Mesenchymal stem cell (in vitro differentiated cells and primary cell): ENCODE data around the gene USP35.

ENCODE experiments used
- DNase-seq: peaks from one replicate; pipeline ENCODE4 v3.0.0-alpha.2; 2013
- H2AFZ ChIP-seq: one replicate; pipeline ENCODE4 v1.6.1; 2013; ENCODE audit warnings: low read depth, mild to moderate bottlenecking, control low read depth, inconsistent platforms, low read length, moderate library complexity
- H2AK5ac ChIP-seq: 2 replicates; pipeline ENCODE4 v1.6.1; 2013; ENCODE audit warnings: low read length, moderate library complexity, mild to moderate bottlenecking, inconsistent platforms; ENCODE audit not compliant: severe bottlenecking
- H2BK120ac ChIP-seq: one replicate; pipeline ENCODE4 v1.6.1; 2013; ENCODE audit warnings: low read depth, mild to moderate bottlenecking, inconsistent platforms, low read length, moderate library complexity
- H2BK12ac ChIP-seq, 2 experiments: one replicate each; pipeline ENCODE4 v1.6.1; 2013; ENCODE audit warnings: inconsistent platforms in 2 of 2, low read length in 2 of 2, mild to moderate bottlenecking in 2 of 2, moderate library complexity in 2 of 2, control low read depth in 1 of 2
- H2BK15ac ChIP-seq: one replicate; pipeline ENCODE4 v1.6.1; 2013; ENCODE audit warnings: mild to moderate bottlenecking, low read depth, inconsistent platforms; ENCODE audit not compliant: poor library complexity, severe bottlenecking
- H2BK5ac ChIP-seq: 2 replicates; pipeline ENCODE4 v1.6.1; 2013; ENCODE audit warnings: low read depth, mild to moderate bottlenecking, low read length, control low read depth, inconsistent platforms; ENCODE audit not compliant: poor library complexity, severe bottlenecking
- H3K14ac ChIP-seq, 2 experiments: one replicate each; pipeline ENCODE4 v1.6.1; 2013; ENCODE audit warnings: inconsistent platforms in 2 of 2, low read length in 2 of 2, control low read depth in 1 of 2, mild to moderate bottlenecking in 1 of 2, moderate library complexity in 1 of 2
- H3K18ac ChIP-seq, 2 experiments: one replicate each; pipeline ENCODE4 v1.6.1; 2013; ENCODE audit warnings: inconsistent platforms in 2 of 2, low read length in 2 of 2, control low read depth in 1 of 2, low read depth in 1 of 2, mild to moderate bottlenecking in 1 of 2
- H3K23ac ChIP-seq, 2 experiments: one replicate each; pipeline ENCODE4 v1.6.1; 2013; ENCODE audit warnings: inconsistent platforms in 2 of 2, low read length in 2 of 2, mild to moderate bottlenecking in 2 of 2, moderate library complexity in 2 of 2, control low read depth in 1 of 2
- H3K27ac ChIP-seq: 2 replicates; pipeline ENCODE4 v1.5.1; 2013; ENCODE audit warnings: mild to moderate bottlenecking, moderate library complexity, low read length, control low read depth, inconsistent platforms; ENCODE audit not compliant: poor library complexity, severe bottlenecking
- H3K27me3 ChIP-seq, 2 experiments: 2 replicates each; pipeline versions ENCODE4 v1.6.1 to v1.7.0; 2013; ENCODE audit warnings: low read length in 2 of 2, mild to moderate bottlenecking in 2 of 2, moderate library complexity in 2 of 2, control low read depth in 1 of 2, inconsistent platforms in 1 of 2; ENCODE audit not compliant: control insufficient read depth in 1 of 2, insufficient read depth in 1 of 2
- H3K36me3 ChIP-seq, 2 experiments: 2 replicates each; pipeline versions ENCODE4 v1.6.1 to v1.7.0; 2013; ENCODE audit warnings: low read length in 2 of 2, control low read depth in 1 of 2, inconsistent platforms in 1 of 2, low read depth in 1 of 2, mild to moderate bottlenecking in 1 of 2; ENCODE audit not compliant: insufficient read depth in 2 of 2, control insufficient read depth in 1 of 2
- H3K4ac ChIP-seq, 2 experiments: one replicate each; pipeline ENCODE4 v1.6.1; 2013; ENCODE audit warnings: inconsistent platforms in 2 of 2, low read length in 2 of 2, mild to moderate bottlenecking in 2 of 2, moderate library complexity in 2 of 2, control low read depth in 1 of 2, low read depth in 1 of 2
- H3K4me1 ChIP-seq: 2 replicates; pipeline ENCODE4 v1.6.1; 2013; ENCODE audit warnings: low read depth, low read length, control low read depth; ENCODE audit not compliant: control insufficient read depth, insufficient read depth
- H3K4me2 ChIP-seq: 2 replicates; pipeline ENCODE4 v1.6.1; 2013; ENCODE audit warnings: low read length, mild to moderate bottlenecking, inconsistent platforms; ENCODE audit not compliant: poor library complexity, severe bottlenecking
- H3K4me3 ChIP-seq, 2 experiments: 2 replicates each; pipeline versions ENCODE4 v1.5.1 to v1.7.0; 2013; ENCODE audit warnings: low read length in 2 of 2, mild to moderate bottlenecking in 2 of 2, control low read depth in 1 of 2, low read depth in 1 of 2; ENCODE audit not compliant: insufficient read depth in 1 of 2
- H3K79me1 ChIP-seq: replicated peaks from 2 replicates; pipeline ENCODE4 v1.6.1; 2013; ENCODE audit warnings: mild to moderate bottlenecking, control low read depth, low read length, inconsistent platforms; ENCODE audit not compliant: poor library complexity, severe bottlenecking
- H3K9ac ChIP-seq: 2 replicates; pipeline ENCODE4 v1.7.0; 2013; ENCODE audit warnings: mild to moderate bottlenecking, low read length, moderate library complexity
- H3K9me3 ChIP-seq: 2 replicates; pipeline ENCODE4 v1.7.0; 2013; ENCODE audit warnings: mild to moderate bottlenecking, low read length; ENCODE audit not compliant: control insufficient read depth
- H4K8ac ChIP-seq: one replicate; pipeline ENCODE4 v1.6.1; 2013; ENCODE audit warnings: inconsistent platforms, mild to moderate bottlenecking, low read length, moderate library complexity
- H4K91ac ChIP-seq: one replicate; pipeline ENCODE4 v1.6.1; 2013; ENCODE audit warnings: mild to moderate bottlenecking, low read length, inconsistent platforms
- WGBS: methylation state at CpG from one replicate; pipeline ENCODE4 v1.1.7; 2013; ENCODE audit warnings: mixed read lengths; 5-methylcytosine and 5-hydroxymethylcytosine counted together

Gene USP35

GRCh38 chr11:78145511-78146025 is 43.2 kb upstream of the USP35 start:
- H3K27ac ChIP-seq: no peak overlapping the region
- no peaks in the 10 kb centered on the region for H3K9me3 ChIP-seq
- no peak overlapping the region for H3K4me2 ChIP-seq
- no peak overlapping the region for H4K91ac ChIP-seq
- H3K4me3 ChIP-seq: no peak overlapping the region
- no peaks in the 10 kb centered on the region for H3K27me3 ChIP-seq
- no peak overlapping the region for H3K14ac ChIP-seq
- no peak overlapping the region for H3K4ac ChIP-seq
- no peak overlapping the region for H2BK12ac ChIP-seq
- H3K23ac ChIP-seq: no peak overlapping the region
- peaks cover 0 to 4% of the 10 kb centered on the region in 2 experiments for H3K36me3 ChIP-seq
- H2BK120ac ChIP-seq: no peak overlapping the region
- no peak overlapping the region for H2AK5ac ChIP-seq
- H2AFZ ChIP-seq: no peak overlapping the region
- peaks cover 3% of the 10 kb centered on the region for H3K79me1 ChIP-seq
- no peak for DNase-seq
- no peak overlapping the region for H4K8ac ChIP-seq
- no peaks in the 10 kb centered on the region for H3K4me1 ChIP-seq
- H3K18ac ChIP-seq: no peak overlapping the region
- no peak overlapping the region for H2BK5ac ChIP-seq
- no peak overlapping the region for H3K9ac ChIP-seq
- no peak overlapping the region for H2BK15ac ChIP-seq
- WGBS: 93% methylated on average over 1 of the region's 1 CpG

GRCh38 chr11:78147807-78148206 is 40.9 kb upstream of the USP35 start:
- Histone ChIP-seq H3K23ac (no peak overlapping the region), H3K18ac (no peak overlapping the region), H3K36me3 (peaks cover 0 to 8% of the 10 kb centered on the region in 2 experiments), H2BK120ac (no peak overlapping the region), H3K27ac (no peak overlapping the region), H3K4me3 (no peak overlapping the region), H4K91ac (no peak overlapping the region), H3K4ac (no peak overlapping the region), H3K27me3 (no peaks in the 10 kb centered on the region), H2AFZ (no peak overlapping the region), H2BK5ac (no peak overlapping the region), H3K4me1 (no peaks in the 10 kb centered on the region), H4K8ac (no peak overlapping the region), H2AK5ac (no peak overlapping the region), H3K9ac (no peak overlapping the region), H3K79me1 (no peaks in the 10 kb centered on the region), H3K14ac (no peak overlapping the region), H3K4me2 (no peak overlapping the region), H2BK12ac (no peak overlapping the region), H2BK15ac (no peak overlapping the region), H3K9me3 (no peaks in the 10 kb centered on the region)
- WGBS: 78% methylated on average over 2 of the region's 2 CpGs
- DNase-seq: no peak

GRCh38 chr11:78149646-78150045 is 39.1 kb upstream of the USP35 start:
- Histone ChIP-seq H3K9me3 (no peaks in the 10 kb centered on the region), H2BK12ac (no peak overlapping the region), H3K4me3 (no peak overlapping the region), H3K14ac (no peak overlapping the region), H2BK120ac (no peak overlapping the region), H3K79me1 (no peaks in the 10 kb centered on the region), H3K23ac (no peak overlapping the region), H2BK5ac (no peak overlapping the region), H3K27ac (no peak overlapping the region), H3K18ac (no peak overlapping the region), H3K27me3 (no peaks in the 10 kb centered on the region), H2AFZ (no peak overlapping the region), H3K9ac (peak overlapping the region; percentile 35), H3K4me2 (no peak overlapping the region), H3K4ac (no peak overlapping the region), H3K36me3 (peaks cover 0 to 8% of the 10 kb centered on the region in 2 experiments), H2BK15ac (no peak overlapping the region), H4K91ac (no peak overlapping the region), H3K4me1 (no peaks in the 10 kb centered on the region), H4K8ac (no peak overlapping the region), H2AK5ac (no peak overlapping the region)
- WGBS: no CpG with 5 or more reads among the region's 1 CpG
- peak; percentile 62 for DNase-seq

GRCh38 chr11:78150346-78150745 is 38.4 kb upstream of the USP35 start:
- H2BK12ac ChIP-seq: peak overlapping the region; percentile 19 to 34
- H3K79me1 ChIP-seq: no peaks in the 10 kb centered on the region
- H4K8ac ChIP-seq: no peak overlapping the region
- H2AFZ ChIP-seq: no peak overlapping the region
- H3K27ac ChIP-seq: no peak overlapping the region
- H2BK5ac ChIP-seq: no peak overlapping the region
- H2BK120ac ChIP-seq: no peak overlapping the region
- no peaks in the 10 kb centered on the region for H3K27me3 ChIP-seq
- H4K91ac ChIP-seq: no peak overlapping the region
- H3K9me3 ChIP-seq: no peaks in the 10 kb centered on the region
- H3K4ac ChIP-seq: no peak overlapping the region
- H3K23ac ChIP-seq: no peak overlapping the region
- no peak overlapping the region for H3K4me3 ChIP-seq
- H2AK5ac ChIP-seq: no peak overlapping the region
- no peak overlapping the region for H2BK15ac ChIP-seq
- H3K18ac ChIP-seq: no peak overlapping the region
- WGBS: 100% methylated on average over 4 of the region's 4 CpGs
- peaks cover 0 to 8% of the 10 kb centered on the region in 2 experiments for H3K36me3 ChIP-seq
- peak overlapping the region; percentile 35 for H3K9ac ChIP-seq
- no peak overlapping the region for H3K4me2 ChIP-seq
- DNase-seq: no peak
- H3K4me1 ChIP-seq: no peaks in the 10 kb centered on the region
- no peak overlapping the region for H3K14ac ChIP-seq
